Panc1 (cell line): ENCODE data around the gene RAB6A. TPM values are rescaled to one million over a fixed set of nuclear protein-coding genes. Genes with fewer than 3 reads are reported as not detected.
A peak's percentile ranks its signal among the peaks of the same experiment; 100 is the strongest.

Experiments used
- ATAC-seq: fragments of 200-7000 bp; cut with Tn5 transposase; 2 replicates; pipeline ENCODE4 v1.9.1; 2020; ENCODE audit warnings: mild to moderate bottlenecking, moderate library complexity
- BruUV-seq: library from RNA; stranded (reverse); fragments of 400-500 nt; replicated peaks from 2 replicates; lab custom pipeline; 2021; lab: Mats Ljungman, UMichigan
- CTCF ChIA-PET: fragments of 300-600 bp; sonication (Branson Sonifier 250); formaldehyde crosslinking; loops from one replicate; lab custom pipeline; 2022; ENCODE audit warnings: antibody characterized with exemption; lab: Charles Lee
- POLR2A ChIA-PET: fragments of 300-600 bp; sonication (Branson Sonifier 250); formaldehyde crosslinking; loops from one replicate; lab custom pipeline; 2022; ENCODE audit warnings: antibody characterized with exemption; lab: Charles Lee
- DNase-seq: peaks from one replicate; pipeline ENCODE4 v3.0.0-alpha.2; 2010; ENCODE audit warnings: low read depth, low spot score
- H3K27ac ChIP-seq: 2 replicates; pipeline ENCODE4 v1.5.1; 2011; ENCODE audit warnings: mild to moderate bottlenecking, low read length, inconsistent platforms
- H3K27me3 ChIP-seq: fragments of 200-500 bp; sonication (Bioruptor generic); 2 replicates; pipeline ENCODE4 v1.6.0; 2014; ENCODE audit warnings: low read length, inconsistent platforms; ENCODE audit not compliant: control insufficient read depth, insufficient read depth
- H3K36me3 ChIP-seq: fragments of 200-500 bp; sonication (Bioruptor generic); 2 replicates; pipeline ENCODE4 v1.5.1; 2014; ENCODE audit warnings: inconsistent platforms, mild to moderate bottlenecking, low read length, moderate library complexity; ENCODE audit not compliant: control insufficient read depth, insufficient read depth
- H3K4me1 ChIP-seq: 2 replicates; pipeline ENCODE4 v1.5.1; 2011; ENCODE audit warnings: inconsistent platforms, mild to moderate bottlenecking, low read length, moderate library complexity; ENCODE audit not compliant: control insufficient read depth, insufficient read depth
- H3K4me3 ChIP-seq, 2 experiments: 2 replicates each; pipeline ENCODE4 v1.5.1; 2011 to 2012; ENCODE audit warnings: low read depth in 2 of 2, low read length in 2 of 2, mild to moderate bottlenecking in 2 of 2, inconsistent platforms in 1 of 2, moderate library complexity in 1 of 2
- H3K9me3 ChIP-seq: fragments of 200-500 bp; sonication (Bioruptor generic); 2 replicates; pipeline ENCODE4 v1.5.1; 2014; ENCODE audit warnings: low read depth, mild to moderate bottlenecking, inconsistent platforms, low read length, moderate library complexity; ENCODE audit not compliant: control insufficient read depth, insufficient read depth
- CTCF ChIP-seq: fragments of 450-650 bp; IDR thresholded peaks from 2 replicates; pipeline ENCODE4 v1.5.1; 2017; ENCODE audit warnings: mild to moderate bottlenecking
- POLR2AphosphoS5 ChIP-seq: IDR thresholded peaks from 2 replicates; pipeline ENCODE4 v1.6.1; 2012; ENCODE audit warnings: mild to moderate bottlenecking, low read depth, low read length, moderate library complexity
- REST ChIP-seq, 2 experiments: IDR thresholded peaks; 2 replicates each; pipeline ENCODE4 v1.6.1; 2011 to 2012; ENCODE audit warnings: low read depth in 2 of 2, control low read depth in 1 of 2, low read length in 1 of 2, mild to moderate bottlenecking in 1 of 2, moderate library complexity in 1 of 2; ENCODE audit not compliant: insufficient read depth in 1 of 2
- SIN3A ChIP-seq: IDR thresholded peaks from 2 replicates; pipeline ENCODE4 v1.6.1; 2012; ENCODE audit warnings: low read depth, mild to moderate bottlenecking, low read length, moderate library complexity, borderline replicate concordance; ENCODE audit not compliant: insufficient read depth
- TCF7L2 ChIP-seq: IDR thresholded peaks from 2 replicates; pipeline ENCODE4 v1.6.1; 2011; ENCODE audit warnings: mild to moderate bottlenecking, low read depth, low read length, inconsistent platforms
- in situ Hi-C: cut with HindIII; loops from 2 replicates; pipeline ENCODE4 v1.10.0; 2016; ENCODE audit warnings: low sequenced_read_pairs, low pct_unique_long_range_greater_than_20kb
- intact Hi-C: fragments of 100-400 bp; cut with micrococcal nuclease; formaldehyde crosslinking; loops from one replicate; pipeline ENCODE4 v1.10.0; 2022; ENCODE audit not compliant: unreplicated experiment
- total RNA-seq: library from RNA; stranded (reverse); gene quantifications from one replicate; pipeline ENCODE4 v1.2.1, GENCODE V29; 2021; ENCODE audit not compliant: unreplicated experiment

Gene RAB6A
- total RNA-seq, 1 experiment from 2014 or later: 149 TPM

GRCh38 chr11:73797457-73797856 is 36.6 kb upstream of the RAB6A start:
- Histone ChIP-seq H3K36me3 (no peaks in the 10 kb centered on the region), H3K4me1 (no peaks in the 10 kb centered on the region), H3K4me3 (no peak overlapping the region), H3K27ac (no peak overlapping the region), H3K27me3 (no peaks in the 10 kb centered on the region), H3K9me3 (no peaks in the 10 kb centered on the region)
- TF ChIP-seq REST (IDR thresholded peaks at IDR 0.05; ENCODE audit: insufficient read depth in 1 of 2, low read depth in 2 of 2, low read length in 1 of 2): 0 out of 4 replicates have a peak, but pooled peaks of 1 of the 2 experiments have one; percentile 23
- TF ChIP-seq CTCF: no peak
- ChIA-PET POLR2A (interaction anchor here (1.1 kb wide), 1 partner anchor 9 kb away, joined by 3 read pairs; no protein-coding TSS in a partner anchor), CTCF (interaction anchor here (0.6 kb wide), 1 partner anchor 60 kb away, joined by 8 read pairs; no protein-coding TSS in a partner anchor)
- intact Hi-C loops: no loop called here
- ATAC-seq (peak; percentile 22; the same call in 1 of the 2 replicates), DNase-seq (no peak)
- in situ Hi-C loops: no loop called here
- no TSS peak for BruUV-seq

GRCh38 chr11:73795925-73796632 is 35.2 kb upstream of the RAB6A start:
- Histone ChIP-seq H3K27me3 (no peaks in the 10 kb centered on the region), H3K4me1 (no peaks in the 10 kb centered on the region), H3K9me3 (no peaks in the 10 kb centered on the region), H3K4me3 (no peak overlapping the region), H3K27ac (no peak overlapping the region), H3K36me3 (no peaks in the 10 kb centered on the region)
- CTCF ChIA-PET: no interaction called here
- ATAC-seq (peak; percentile 76), DNase-seq (no peak)
- in situ Hi-C loops: no loop called here
- intact Hi-C loops: no loop called here
- no TSS peak for BruUV-seq
- POLR2A ChIA-PET: no interaction called here
- TF ChIP-seq SIN3A: no peak
- no peak for TF ChIP-seq REST (IDR thresholded peaks at IDR 0.05; ENCODE audit: insufficient read depth in 1 of 2, low read depth in 2 of 2, low read length in 1 of 2)
- no peak for TF ChIP-seq CTCF
- TF ChIP-seq TCF7L2: no peak
- TF ChIP-seq POLR2AphosphoS5: no peak
